Tibial artery (tissue), 4 donors: ENCODE results near the gene VMAC.

ENCODE experiments used
- DNase-seq, 2 donors: peaks; one replicate each; pipeline ENCODE4 v3.0.0-alpha.2; 2019
- H3K27ac ChIP-seq, 2 donors: fragments of 200-600 bp; sonication (generic) in 1 of 2; 1 replicate in 1 of 2; 2 replicates in 1 of 2; pipeline ENCODE4 v1.5.1; 2018 to 2019; ENCODE audit warnings: mild to moderate bottlenecking in 1 of 2
- H3K27me3 ChIP-seq, 2 donors: fragments of 200-600 bp; sonication (generic) in 1 of 2; one replicate each; pipeline versions ENCODE4 v1.5.1 to v1.6.0; 2016 to 2019
- H3K36me3 ChIP-seq, 3 donors: fragments of 200-600 bp; sonication (generic) in 2 of 3; one replicate each; pipeline ENCODE4 v1.5.1; 2016 to 2019; ENCODE audit warnings: mild to moderate bottlenecking in 2 of 3
- H3K4me1 ChIP-seq, 4 donors: fragments of 200-600 bp; sonication (generic) in 2 of 4; 1 replicate in 3 of 4; 2 replicates in 1 of 4; pipeline ENCODE4 v1.5.1; 2016 to 2019
- H3K4me3 ChIP-seq, 2 donors: fragments of 200-600 bp; sonication (generic) in 1 of 2; 1 replicate in 1 of 2; 2 replicates in 1 of 2; pipeline ENCODE4 v1.5.1; 2018 to 2019; ENCODE audit warnings: mild to moderate bottlenecking in 2 of 2
- H3K9me3 ChIP-seq, 3 donors: fragments of 200-600 bp; sonication (generic) in 1 of 3; one replicate each; pipeline ENCODE4 v1.5.1; 2016 to 2019
- CTCF ChIP-seq, 2 experiments: fragments of 200-600 bp in 1 of 2; fragments of 450-650 bp in 1 of 2; IDR thresholded peaks; one replicate each; pipeline ENCODE4 v1.5.1; 2017 to 2019; ENCODE audit warnings: antibody characterized with exemption in 2 of 2, mild to moderate bottlenecking in 1 of 2, moderate library complexity in 1 of 2
- intact Hi-C: fragments of 100-400 bp; cut with DNase I; formaldehyde crosslinking; loops from one replicate; pipeline ENCODE4 v1.15.0; 2023; ENCODE audit warnings: low total_unique reads

VMAC gene

GRCh38 chr19:5927441-5927821, 22.8 kb downstream of the VMAC start:
- Histone ChIP-seq H3K27me3 (no peaks in the 10 kb centered on the region), H3K27ac (peak overlapping the region; percentile 68 to 75), H3K4me1 (peaks cover 0 to 21% (median 20%) of the 10 kb centered on the region in 4 donors), H3K9me3 (no peaks in the 10 kb centered on the region), H3K36me3 (peaks cover 62 to 100% (median 85%) of the 10 kb centered on the region in 3 donors), H3K4me3 (no peak overlapping the region)
- no peak for DNase-seq
- intact Hi-C loops = no loop called here
- TF ChIP-seq CTCF (IDR thresholded peaks at IDR 0.05) = no peak

- H3K4me1 ChIP-seq = peaks cover 0 to 21% (median 20%) of the 10 kb centered on the region in 4 donors
- no peaks in the 10 kb centered on the region for H3K9me3 ChIP-seq
- intact Hi-C loops = no loop called here
- no peak overlapping the region for H3K4me3 ChIP-seq
- DNase-seq = no peak
- no peak overlapping the region for H3K27ac ChIP-seq
- peaks cover 46 to 96% (median 69%) of the 10 kb centered on the region in 3 donors for H3K36me3 ChIP-seq
- TF ChIP-seq CTCF (IDR thresholded peaks at IDR 0.05) = no peak
- no peaks in the 10 kb centered on the region for H3K27me3 ChIP-seq
Observed at GRCh38 chr19:5929179-5929578, 24.5 kb downstream of the VMAC start.

- Histone ChIP-seq H3K27ac (no peak overlapping the region), H3K4me1 (peaks cover 0 to 23% (median 21%) of the 10 kb centered on the region in 4 donors), H3K36me3 (peaks cover 42 to 91% (median 64%) of the 10 kb centered on the region in 3 donors), H3K4me3 (no peak overlapping the region), H3K9me3 (no peaks in the 10 kb centered on the region), H3K27me3 (no peaks in the 10 kb centered on the region)
- DNase-seq = no peak
- intact Hi-C loops = no loop called here
- TF ChIP-seq CTCF (IDR thresholded peaks at IDR 0.05) = no peak
Observed at GRCh38 chr19:5929625-5930024, 25.0 kb downstream of the VMAC start.

GRCh38 chr19:5931251-5931650, 26.6 kb downstream of the VMAC start:
- H3K27me3 ChIP-seq = no peaks in the 10 kb centered on the region
- no peak overlapping the region for H3K4me3 ChIP-seq
- no peak overlapping the region for H3K27ac ChIP-seq
- H3K9me3 ChIP-seq = no peaks in the 10 kb centered on the region
- peaks cover 0 to 30% (median 20%) of the 10 kb centered on the region in 4 donors for H3K4me1 ChIP-seq
- DNase-seq = no peak
- no peak for TF ChIP-seq CTCF (IDR thresholded peaks at IDR 0.05)
- intact Hi-C loops = no loop called here
- H3K36me3 ChIP-seq = peaks cover 29 to 88% (median 63%) of the 10 kb centered on the region in 3 donors

GRCh38 chr19:5932146-5932545, 27.5 kb downstream of the VMAC start:
- no peaks in the 10 kb centered on the region for H3K9me3 ChIP-seq
- no peak for DNase-seq
- TF ChIP-seq CTCF (IDR thresholded peaks at IDR 0.05) = no peak
- intact Hi-C loops = no loop called here
- H3K4me3 ChIP-seq = no peak overlapping the region
- H3K4me1 ChIP-seq = peaks cover 0 to 21% (median 11%) of the 10 kb centered on the region in 4 donors
- H3K27ac ChIP-seq = no peak overlapping the region
- H3K27me3 ChIP-seq = no peaks in the 10 kb centered on the region
- peaks cover 29 to 86% (median 67%) of the 10 kb centered on the region in 3 donors for H3K36me3 ChIP-seq
